Germinal center (tissue), 1 donor: ENCODE data around the gene LAIR1.
"Not testable (repeated sequence)": the region's sequence is repeated elsewhere in the genome, so short reads cannot be mapped to it uniquely, and the experiment has no call there.

Experiments used
- DNase-seq: peaks from one replicate; pipeline ENCODE4 v3.0.0; 2012; ENCODE audit warnings: mixed read lengths, low spot score

Gene LAIR1

DNA sequence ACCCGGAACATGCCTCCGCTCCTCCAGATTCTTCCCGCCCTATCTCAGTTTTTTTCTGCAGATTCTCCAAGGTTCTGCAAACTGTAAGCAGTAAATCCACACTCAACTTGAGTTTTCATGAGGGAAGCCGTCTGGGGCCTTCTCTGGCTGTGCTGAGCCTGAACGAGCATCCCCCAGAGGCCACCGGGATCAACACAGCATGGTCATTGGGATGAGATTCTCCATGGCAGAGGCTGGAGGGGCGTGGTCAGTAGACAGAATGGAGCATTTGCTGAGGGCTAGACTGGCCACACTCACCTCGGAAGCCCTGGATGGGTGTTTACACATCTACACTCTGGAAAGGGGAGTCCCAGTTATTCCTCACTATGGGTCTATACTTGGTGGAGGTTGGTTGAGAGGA is 23.4 kb downstream of the LAIR1 start:
- DNase-seq, result no peak

DNA sequence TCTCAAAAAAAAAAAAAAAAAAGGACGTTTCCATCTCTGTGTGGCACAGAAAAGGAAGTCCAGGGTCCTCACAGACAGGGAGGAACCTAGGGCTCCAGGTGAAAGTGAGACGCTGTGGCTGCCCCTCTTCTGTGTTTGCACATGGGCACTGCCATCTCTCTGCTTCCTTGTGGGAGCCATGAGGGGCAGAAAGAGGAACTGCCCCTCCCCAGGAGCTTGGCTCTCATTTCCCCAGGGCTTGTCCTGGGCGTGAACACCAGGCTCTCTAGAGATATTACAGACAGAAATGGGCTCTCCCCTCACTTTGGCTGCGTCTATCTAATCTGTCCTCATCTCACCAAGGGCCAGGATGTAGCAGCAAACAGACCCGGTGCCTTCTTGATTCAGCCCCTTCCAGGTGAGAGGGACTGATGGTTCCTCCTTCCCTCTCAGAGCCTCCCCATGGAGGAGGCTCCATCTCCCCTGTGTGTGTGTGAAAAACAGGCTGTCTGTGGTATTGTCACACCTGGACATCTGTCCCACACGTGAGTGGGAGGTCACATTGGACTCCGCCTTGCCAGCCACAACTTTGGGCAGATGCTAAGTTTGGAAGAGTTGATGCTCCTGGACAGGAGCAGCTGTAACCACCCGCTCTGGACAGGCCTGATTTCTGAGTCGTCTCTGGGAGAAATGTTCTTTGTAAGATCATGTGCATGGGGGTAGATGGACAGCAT is 24.9 kb downstream of the LAIR1 start:
- DNase-seq, result peak; percentile 42

DNA sequence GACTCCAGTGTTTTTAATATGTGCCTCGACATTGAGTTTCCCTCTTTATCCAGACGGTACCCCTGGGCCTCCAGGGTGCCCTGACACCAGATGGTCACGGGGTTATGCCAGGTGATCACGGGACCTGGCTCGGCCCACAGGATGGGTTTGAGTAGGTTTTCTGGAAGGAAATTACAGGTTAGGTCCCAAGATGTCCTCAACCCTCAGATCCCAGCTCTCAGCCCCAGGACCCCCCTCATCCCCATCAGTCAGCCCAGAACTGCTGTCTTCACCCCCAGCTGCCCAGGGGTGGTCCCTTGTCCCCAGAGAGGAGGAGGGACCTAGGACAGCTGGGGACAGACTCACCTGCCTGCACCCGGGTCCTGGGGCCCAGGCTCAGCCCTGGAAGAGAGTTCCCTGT is 26.2 kb downstream of the LAIR1 start:
- no peak for DNase-seq

DNA sequence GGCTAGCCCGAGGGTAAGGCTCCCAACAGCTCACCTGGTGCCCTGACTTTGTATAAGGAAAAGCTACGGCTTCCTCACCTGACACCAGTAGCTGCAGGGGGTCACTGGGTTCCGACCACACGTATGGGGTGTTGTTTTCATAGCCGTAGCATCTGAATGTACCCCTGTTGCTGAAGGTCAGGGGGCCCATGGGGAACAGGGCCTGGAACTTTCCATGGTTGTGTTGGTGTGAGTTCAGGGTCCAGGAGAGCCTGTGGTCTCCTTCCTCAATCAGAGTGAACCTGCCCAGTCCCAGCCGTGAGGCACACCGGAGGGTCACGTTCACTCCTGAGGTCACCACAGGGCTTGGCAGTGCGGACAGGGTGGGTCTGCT is 26.9 kb downstream of the LAIR1 start:
- no peak for DNase-seq

DNA sequence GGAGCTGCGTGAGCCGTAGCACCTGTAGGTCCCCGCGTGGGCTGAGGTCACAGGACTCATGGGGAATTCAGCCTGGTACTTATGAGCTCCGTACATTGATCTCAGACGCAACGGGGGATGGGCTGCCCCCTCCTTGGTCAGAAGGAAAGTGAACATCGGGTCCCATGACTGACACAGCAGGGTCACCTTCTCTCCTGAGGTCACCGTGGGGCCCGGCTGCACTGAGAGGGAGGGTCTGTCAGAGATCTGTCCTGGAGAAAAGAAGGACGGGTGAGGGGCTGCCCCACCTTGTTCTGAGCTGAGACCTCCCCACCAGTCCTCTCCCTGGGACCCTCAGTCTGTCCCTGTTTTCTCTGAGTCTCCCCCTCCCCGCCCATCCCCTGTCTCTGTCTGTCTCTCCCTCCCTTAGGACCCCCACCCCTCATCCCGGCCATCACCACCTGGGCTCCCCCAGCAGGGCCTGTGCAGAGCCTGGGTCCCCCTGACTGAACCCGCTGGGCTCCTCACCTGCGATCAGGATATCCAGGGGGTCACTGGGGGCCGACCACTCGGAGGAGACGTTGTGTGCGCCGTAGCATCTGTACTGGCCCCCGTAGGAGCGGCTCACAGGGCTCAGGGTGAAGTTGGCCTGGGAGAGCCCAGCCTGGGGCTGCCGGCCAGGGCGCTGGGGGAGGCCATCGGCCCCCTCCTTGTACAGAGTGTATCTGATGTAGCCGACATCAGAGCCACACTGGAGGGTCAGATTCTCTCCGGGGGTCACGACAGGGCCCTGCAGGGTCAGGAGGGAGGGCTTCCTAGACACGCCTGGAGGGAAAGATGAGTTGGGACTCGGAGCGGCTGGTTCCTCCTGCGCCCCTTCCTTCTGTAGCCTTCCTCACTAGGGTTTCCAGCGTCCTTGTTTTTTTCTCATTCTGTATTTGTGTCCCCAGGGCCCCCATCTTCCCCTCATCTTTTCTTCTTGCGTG is 27.6 kb downstream of the LAIR1 start:
- no peak for DNase-seq

DNA sequence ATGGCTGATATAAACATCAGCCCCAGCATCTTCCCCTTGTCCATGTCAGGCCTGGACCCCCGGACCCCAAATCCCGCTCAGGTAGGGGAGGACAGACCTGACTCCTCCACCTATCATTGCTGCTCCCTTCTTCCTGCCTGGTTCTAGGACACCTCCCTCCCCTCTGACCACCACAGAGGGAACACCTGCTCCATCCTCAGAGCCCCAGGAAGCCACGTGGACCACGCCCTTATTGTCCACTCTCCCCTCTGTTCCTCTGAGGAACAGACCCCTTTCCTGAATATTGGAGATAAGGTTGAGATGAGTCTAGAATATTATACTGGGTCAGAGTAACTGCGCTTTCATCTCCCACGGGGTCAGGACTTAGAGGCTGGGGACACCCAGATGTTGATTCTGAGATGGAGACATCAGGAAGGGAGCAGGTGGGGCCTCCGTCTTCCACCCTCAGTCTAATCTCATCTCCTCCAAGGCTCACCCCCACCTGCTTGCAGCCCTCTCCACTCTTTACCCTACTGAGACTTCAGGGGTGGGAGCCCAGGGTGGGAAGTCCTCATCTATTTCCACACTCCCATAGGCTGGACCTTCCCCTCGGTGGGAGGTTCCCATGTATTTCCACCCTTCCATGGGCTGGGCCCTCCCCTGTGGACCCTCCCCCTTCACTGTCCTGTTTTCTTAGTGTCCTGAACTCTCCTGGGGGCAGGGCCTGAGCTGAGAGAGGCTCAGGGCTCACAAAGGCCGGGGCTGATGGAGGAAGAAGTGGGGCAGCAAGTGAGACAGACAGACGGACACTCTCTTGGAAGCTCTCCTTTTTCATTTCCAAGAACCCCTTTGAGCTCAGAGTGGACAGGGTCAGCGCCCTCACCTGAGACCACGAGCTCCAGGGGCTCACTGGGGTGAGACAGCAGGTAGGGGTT is 28.5 kb downstream of the LAIR1 start:
- no peak for DNase-seq

DNA sequence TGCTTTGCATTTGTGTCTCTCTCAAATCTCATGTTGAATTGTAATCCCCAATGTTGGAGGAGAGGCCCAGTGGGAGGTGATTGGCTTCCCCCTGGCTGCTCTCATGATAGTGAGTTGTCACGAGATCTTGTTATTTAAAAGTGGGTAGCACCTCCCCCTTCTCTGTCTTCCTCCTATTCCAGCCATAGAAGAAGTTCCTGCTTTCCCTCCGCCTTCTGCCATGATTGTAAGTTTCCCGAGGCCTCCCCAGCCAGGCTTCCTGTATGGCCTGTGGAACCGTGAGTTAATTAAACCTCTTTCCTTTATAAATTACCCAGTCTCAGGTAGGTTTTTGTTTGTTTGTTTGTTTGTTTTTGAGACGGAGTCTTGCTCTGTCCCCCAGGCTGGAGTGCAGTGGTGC is 29.6 kb downstream of the LAIR1 start:
- DNase-seq, result no peak

DNA sequence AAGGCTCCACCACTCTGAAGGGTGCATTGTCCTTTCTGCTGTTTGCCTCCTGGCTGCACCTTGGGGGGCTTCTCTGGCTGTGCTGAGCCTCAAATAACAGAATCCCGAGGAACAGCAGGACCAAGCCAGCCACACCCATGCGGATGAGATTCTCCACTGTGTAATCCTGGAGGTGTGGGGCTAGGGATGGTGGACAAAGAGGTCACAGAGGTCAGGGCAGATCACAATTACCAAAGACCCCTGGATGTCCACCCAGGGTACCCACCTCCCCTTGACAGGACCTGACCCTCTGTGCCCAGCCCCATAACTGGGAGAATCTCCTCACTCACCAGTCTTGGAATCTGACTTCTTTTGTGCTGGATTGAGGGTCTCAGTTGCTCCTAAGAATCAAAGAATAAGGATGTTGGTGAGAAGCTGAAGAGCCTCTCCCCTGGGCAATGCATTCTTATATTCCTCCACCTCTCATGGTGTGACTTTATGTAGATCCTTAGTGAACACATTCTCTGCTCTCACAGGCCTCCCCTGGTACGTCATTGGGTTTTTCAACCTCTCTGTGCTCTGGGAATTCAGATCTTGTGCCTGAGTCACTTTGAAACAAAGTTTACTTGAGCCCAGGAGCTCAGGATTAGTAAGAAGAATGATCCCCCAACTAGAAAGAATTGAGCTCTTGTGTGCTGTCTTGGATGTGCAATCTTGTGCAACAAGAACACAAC is 31.0 kb downstream of the LAIR1 start:
- no peak for DNase-seq

DNA sequence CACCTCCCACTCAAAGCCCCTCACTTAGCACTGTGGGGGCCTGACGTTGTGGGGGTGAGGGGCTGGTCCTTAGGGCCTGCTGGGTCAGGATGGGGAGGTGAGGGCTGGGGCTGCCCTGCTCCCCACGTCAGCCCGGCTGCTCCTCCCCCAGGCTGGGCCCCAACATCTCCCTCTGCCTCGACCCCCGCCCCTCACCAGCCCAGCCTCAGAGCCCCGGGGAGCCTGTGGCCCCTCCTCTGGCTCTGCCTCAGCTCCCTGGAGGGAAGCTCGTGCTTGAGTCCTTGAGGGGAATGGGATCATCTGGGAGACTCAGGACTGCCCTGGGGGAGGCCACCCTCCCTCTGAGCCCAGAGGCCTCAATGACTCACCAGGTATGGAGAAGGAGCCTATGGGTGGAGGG is 32.6 kb downstream of the LAIR1 start:
- no peak for DNase-seq

DNA sequence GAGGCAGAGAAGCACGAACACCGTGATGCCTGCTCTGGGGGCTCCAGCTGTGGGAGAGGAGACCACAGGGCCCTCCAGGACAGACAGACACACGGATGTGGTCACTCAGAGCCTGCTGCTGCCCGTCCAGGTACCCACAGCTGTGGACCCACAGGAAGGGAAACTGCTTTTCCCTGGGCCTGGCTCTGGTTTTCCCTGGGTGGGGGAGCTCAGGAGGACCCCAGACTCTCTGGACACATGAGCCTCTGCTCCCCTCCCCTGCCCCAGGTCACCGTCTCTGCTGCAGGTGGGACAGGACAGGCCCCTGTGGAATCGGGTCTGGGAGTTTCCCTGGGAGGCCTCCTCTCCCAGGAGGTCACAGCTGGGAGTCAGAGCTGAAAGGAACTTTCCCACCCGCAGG is 33.1 kb downstream of the LAIR1 start:
- no peak for DNase-seq

DNA sequence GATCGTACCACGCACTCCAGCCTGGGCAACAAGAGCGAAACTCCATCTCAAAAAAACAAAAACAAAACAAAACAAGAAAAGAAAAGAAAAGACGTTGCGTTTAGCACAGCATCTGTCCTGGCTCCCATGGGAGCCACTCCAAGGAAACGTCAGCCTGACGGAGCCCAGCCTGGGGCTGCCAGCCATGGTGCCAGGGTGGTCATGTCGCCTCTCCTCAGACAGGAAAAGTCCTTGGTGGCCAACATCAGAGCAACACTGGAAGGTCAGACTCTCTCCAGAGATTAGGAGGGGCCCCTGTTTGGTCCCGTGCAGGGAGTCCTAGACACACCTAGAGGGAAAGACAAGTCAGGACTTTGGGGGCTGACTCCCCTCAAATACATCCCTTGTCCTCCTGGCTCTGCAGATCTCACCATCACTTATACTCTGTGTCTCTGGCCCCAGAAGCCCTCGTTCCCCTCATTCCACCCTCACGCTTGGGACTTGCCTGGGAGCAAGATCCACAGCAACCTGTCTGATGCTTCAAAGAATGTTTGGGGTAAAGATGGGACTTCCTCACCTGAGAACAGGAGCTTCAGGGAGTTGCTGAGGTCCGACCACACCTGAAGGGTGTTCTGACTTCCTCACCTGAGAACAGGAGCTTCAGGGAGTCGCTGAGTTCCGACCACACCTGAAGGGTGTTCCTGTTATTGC is 35.1 kb downstream of the LAIR1 start:
- no peak for DNase-seq

DNA sequence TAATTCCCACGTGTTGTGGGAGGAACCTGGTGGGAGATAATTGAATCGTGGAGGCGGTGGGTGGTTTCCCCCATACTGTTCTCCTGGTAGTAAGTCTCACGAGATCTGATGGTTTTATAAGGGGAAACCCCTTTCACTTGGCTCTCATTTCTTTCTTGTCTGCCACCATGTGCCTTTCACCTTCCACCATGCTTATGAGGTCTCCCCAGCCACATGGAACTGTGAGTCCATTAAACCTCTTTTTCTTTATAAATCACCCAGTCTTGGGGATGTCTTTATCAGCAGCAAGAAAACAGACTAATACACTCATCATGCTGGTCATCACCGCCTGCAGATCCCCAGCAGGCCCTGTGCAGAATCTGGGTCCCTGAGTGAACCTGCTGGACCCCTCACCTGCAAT is 36.0 kb downstream of the LAIR1 start:
- DNase-seq, result not testable (repeated sequence)

DNA sequence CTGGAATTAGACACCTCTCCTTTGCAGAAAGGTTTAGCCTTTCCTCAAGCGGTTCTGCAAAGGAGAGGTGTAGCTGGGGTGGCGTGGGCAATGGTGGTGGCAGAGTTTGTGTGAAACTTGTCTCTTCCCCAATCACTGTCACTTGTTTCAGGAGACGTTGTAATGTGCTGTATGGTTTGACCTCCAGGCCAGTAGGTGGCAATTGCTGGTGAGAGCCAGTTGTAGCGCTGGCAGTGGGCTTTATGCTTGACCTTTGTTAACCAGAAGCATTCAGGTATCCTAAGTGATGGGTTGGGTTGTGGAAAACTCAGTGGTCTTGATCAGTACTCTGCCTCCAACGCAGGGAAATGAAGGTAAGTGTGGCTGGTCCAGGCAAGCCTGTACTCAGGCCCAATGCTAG is 39.1 kb downstream of the LAIR1 start:
- DNase-seq, result no peak

DNA sequence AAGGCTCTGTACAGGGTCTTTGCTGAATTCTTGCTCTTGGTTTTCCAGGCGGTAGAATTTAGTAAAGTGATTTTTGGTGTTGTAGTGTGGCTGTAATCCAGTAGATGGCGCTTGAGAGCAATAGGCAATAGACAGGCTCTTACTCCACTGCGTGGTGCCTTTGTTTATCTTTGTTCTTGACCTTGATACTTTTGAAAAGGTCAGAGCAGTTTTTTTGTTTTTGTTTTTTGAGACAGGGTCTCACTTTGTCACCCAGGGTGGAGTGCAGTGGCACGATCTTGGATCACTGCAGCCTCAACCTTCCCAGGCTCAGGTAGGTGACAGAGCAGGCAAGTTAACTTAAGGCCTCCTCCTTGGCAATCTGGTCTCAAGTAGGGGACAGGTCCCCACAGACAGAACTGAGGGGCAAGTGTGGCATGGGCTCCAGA is 39.5 kb downstream of the LAIR1 start:
- DNase-seq, result peak; percentile 62

DNA sequence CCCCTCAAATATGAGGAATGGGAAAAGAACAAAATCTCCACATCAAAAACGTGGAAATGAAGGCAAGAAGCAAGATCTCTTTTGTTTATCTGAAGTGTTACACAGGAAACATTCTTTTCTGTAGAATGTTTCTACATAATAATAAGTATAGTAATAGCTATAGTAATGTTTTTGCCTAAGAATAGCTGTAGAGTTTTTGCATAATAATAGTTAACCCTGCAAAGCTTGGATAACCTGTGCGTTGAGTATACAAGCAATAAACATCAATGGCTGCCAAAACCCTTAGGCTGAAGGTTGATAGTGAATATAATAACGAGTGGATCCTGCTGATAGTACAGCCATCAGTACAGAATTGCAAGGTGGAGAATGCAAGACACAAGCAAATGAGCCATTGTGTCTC is 40.7 kb downstream of the LAIR1 start:
- DNase-seq, result no peak

DNA sequence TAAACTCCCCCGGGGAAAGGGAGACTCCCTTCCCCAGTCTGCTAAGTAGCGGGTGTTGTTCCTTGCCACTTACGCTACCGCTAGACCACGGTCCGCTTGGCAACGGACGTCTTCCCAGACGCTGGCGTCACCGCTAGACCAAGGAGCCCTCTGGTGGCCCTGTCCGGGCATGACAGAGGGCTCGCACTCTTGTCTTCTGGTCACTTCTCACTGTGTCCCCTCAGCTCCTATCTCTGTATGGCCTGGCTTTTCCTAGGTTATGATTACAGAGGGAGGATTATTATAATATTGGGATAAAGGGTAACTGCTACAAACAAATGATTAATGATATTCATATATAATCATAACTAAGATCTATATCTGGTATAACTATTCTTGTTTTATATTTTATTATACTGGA is 41.8 kb downstream of the LAIR1 start:
- not testable (repeated sequence) for DNase-seq

DNA sequence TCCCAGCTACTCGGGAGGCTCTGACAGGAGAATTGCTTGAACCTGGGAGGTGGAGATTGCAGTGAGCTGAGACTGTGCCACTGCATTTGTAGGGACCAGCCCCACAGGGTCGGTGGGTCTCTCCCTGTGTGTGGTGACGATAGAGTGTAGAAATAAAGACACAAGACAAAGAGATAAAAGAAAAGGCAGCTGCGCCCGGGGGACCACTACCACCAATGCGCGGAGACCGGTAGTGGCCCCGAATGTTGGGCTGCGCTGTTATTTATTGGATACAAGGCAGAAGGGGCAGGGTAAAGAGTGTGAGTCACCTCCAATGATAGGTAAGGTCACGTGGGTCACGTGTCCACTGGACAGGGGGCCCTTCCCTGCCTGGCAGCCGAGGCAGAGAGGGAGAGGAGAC is 42.4 kb downstream of the LAIR1 start:
- DNase-seq, result not testable (repeated sequence)

DNA sequence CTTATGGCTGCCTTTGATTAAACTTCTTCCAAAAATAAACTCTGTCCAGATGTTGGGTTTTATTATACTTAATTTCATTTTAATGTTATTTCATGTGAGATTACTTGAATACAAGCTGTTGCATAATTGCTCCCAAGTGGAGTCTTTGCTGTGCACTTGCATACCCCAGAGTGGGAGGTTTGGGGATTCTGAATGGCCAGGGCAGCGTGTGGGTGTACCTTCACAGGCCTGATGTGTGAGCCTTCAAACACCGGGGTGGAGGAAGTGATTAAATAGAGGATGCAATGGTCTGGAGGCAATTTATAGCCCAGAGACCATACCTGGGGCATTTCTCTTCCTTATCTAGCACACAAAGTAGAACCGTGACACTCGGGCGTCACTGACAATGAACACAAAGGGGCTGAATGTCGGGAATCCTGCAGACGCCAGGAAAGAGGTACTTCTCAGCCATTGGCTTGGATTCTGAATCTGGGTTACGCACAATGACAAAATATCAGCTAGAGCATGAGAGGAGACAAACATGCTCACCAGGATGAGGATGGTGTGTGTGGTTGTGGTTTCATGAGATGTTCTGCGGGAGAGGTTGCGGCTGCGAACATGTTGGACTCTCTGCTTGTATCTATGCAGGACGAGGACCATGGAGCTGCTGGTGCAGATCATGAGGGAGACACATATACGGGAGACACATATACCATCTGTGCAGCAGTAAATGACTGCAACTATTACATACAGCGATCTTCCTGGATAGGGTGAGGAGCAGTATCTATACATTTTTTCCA is 44.6 kb downstream of the LAIR1 start:
- DNase-seq, result no peak

DNA sequence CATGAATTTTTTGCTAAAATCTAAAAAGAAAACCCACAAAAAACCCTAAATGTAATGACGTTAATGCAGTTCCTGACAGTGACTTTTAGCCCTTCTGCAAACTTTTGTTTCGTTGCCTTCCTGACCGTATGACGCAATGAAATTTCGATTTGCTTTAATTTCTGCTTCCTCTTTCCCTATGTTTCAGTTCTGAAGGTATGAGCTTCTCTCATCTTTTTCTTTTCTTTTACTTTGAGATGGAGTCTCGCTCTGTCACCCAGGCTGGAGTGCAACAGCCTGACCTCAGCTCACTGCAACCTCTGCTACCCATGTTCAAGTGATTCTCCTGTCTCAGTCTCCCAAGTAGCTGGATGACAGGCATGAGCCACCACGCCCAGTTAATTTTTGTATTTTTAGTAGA is 45.7 kb downstream of the LAIR1 start:
- peak; percentile 38 for DNase-seq

DNA sequence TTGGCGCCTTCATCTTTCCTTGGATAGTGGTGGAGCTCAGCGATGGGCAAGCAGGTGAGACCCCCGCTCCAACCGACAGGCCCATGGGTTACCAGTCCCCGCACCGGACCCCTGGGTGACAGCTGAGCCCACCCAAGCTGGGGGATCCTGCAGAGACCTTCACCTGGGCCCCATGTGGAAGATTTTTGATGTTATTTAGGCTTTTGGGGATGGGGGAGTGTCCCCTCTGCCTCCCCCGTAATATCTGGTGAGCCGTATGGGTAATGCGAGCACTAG is 46.8 kb downstream of the LAIR1 start:
- no peak for DNase-seq
